ENCODE data around the gene PRRC2B. TPM values are rescaled to one million over a fixed set of nuclear protein-coding genes. Genes with fewer than 3 reads are reported as not detected.

The PRRC2B gene
- total RNA-seq, 1 donor = 70.9 TPM

DNA sequence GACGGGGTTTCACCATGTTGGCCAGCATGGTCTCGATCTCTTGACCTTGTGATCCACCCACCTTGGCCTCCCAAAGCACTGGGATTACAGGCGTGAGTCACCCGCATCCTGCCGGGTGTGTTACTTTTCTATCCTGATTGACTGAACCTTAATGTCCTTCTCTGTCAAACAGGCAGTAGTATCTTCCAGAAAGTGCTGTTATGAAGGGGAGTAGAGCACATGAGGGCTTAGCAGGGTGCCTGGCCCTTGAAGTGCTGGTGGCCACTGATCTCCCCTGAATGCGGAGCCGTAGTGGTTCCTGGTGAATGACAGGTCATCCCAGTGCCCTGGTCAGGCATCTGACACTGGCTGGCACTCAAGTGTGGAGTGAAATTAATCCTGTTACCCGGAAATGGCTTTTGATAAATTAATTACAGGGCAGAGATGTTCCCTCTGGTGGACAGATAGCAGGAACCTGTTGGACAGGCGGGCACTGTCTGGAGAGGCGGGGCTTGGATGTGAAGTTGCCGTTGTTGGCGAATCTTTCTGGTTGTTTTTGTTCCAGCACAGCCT is 28.4 kb downstream of the PRRC2B start:
- DNase-seq (ENCODE audit: insufficient read length, low spot score, missing footprints) = peak; percentile 59
- TF ChIP-seq, protein P1, sequence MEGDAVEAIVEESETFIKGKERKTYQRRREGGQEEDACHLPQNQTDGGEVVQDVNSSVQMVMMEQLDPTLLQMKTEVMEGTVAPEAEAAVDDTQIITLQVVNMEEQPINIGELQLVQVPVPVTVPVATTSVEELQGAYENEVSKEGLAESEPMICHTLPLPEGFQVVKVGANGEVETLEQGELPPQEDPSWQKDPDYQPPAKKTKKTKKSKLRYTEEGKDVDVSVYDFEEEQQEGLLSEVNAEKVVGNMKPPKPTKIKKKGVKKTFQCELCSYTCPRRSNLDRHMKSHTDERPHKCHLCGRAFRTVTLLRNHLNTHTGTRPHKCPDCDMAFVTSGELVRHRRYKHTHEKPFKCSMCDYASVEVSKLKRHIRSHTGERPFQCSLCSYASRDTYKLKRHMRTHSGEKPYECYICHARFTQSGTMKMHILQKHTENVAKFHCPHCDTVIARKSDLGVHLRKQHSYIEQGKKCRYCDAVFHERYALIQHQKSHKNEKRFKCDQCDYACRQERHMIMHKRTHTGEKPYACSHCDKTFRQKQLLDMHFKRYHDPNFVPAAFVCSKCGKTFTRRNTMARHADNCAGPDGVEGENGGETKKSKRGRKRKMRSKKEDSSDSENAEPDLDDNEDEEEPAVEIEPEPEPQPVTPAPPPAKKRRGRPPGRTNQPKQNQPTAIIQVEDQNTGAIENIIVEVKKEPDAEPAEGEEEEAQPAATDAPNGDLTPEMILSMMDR (IDR thresholded peaks at IDR 0.05; ENCODE audit: extremely low read depth, low read depth, low read length) = peak; percentile 26
- H3K27ac ChIP-seq (ENCODE audit: low read depth, low read length) = peak overlapping the region; percentile 55
- H2AFZ ChIP-seq (ENCODE audit: low read length) = no peak overlapping the region
- peaks cover 93% of the 10 kb centered on the region for H4K20me1 ChIP-seq (ENCODE audit: insufficient read depth, low read length)
- no peaks in the 10 kb centered on the region for H3K9me3 ChIP-seq (ENCODE audit: low read depth, low read length)
- H3K4me3 ChIP-seq (ENCODE audit: insufficient read depth, low read length) = no peak overlapping the region
- H3K27me3 ChIP-seq (ENCODE audit: insufficient read depth, low read length) = no peaks in the 10 kb centered on the region
- peaks cover 7% of the 10 kb centered on the region for H3K36me3 ChIP-seq (ENCODE audit: insufficient read depth, low read length)
- peak overlapping the region; percentile 59 for H3K4me2 ChIP-seq (ENCODE audit: insufficient read depth, low read length)
- H3K4me1 ChIP-seq (ENCODE audit: insufficient read depth, low read length) = peaks cover 49% of the 10 kb centered on the region
- H3K79me2 ChIP-seq (ENCODE audit: insufficient read depth, low read length) = peaks cover 99% of the 10 kb centered on the region

DNA sequence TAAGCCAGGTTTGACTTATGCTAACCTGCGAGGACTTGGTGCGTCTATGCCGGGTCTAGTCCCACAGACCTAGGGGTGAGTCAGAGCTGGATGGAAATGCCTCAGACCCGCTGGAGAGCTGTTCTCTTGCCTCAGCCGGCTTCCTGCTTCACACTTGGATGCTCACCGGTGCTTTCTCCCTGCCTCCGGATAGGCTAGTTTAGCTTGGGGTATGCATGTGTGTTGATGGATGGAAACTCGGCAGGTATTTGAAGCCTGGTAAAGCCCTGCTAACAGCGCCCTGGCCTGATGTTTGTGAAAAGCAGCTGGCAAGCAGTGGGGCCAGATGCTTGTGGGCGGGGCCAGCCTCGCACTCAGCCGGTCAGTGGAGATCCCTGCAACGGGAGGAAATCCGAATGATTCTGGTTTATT is 29.3 kb downstream of the PRRC2B start:
- Histone ChIP-seq H3K27ac (ENCODE audit: low read depth, low read length) (peak overlapping the region; percentile 55), H3K79me2 (ENCODE audit: insufficient read depth, low read length) (peaks cover 99% of the 10 kb centered on the region), H3K9me3 (ENCODE audit: low read depth, low read length) (no peaks in the 10 kb centered on the region), H4K20me1 (ENCODE audit: insufficient read depth, low read length) (peaks cover 87% of the 10 kb centered on the region), H2AFZ (ENCODE audit: low read length) (no peak overlapping the region), H3K4me2 (ENCODE audit: insufficient read depth, low read length) (peak overlapping the region; percentile 59), H3K27me3 (ENCODE audit: insufficient read depth, low read length) (no peaks in the 10 kb centered on the region), H3K4me3 (ENCODE audit: insufficient read depth, low read length) (peak overlapping the region; percentile 2), H3K36me3 (ENCODE audit: insufficient read depth, low read length) (peaks cover 3% of the 10 kb centered on the region), H3K4me1 (ENCODE audit: insufficient read depth, low read length) (peaks cover 43% of the 10 kb centered on the region)
- TF ChIP-seq, protein P1 (IDR thresholded peaks at IDR 0.05; ENCODE audit: extremely low read depth, low read depth, low read length) = no peak
- DNase-seq (ENCODE audit: insufficient read length, low spot score, missing footprints) = peak; percentile 95

DNA sequence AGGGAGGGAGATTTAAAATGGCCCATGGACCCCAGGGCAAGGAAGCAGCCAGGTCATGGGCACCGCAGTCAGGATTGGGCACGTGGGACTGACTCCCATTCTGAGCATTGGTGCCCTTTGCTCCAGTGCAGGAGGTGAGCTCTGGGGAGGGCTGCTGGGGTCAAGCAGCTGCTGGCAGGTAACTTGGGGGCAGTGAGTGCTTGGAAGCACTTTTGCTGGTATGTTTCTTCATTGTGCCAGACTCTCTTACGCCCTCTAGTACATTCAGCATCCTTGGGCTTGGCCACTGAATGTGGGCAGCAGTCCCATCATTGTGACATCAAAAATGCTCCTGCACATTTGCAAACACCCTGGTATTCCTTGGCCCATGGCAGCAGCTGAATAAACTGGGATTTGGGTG is 32.7 kb downstream of the PRRC2B start:
- no peak overlapping the region for H3K4me2 ChIP-seq (ENCODE audit: insufficient read depth, low read length)
- TF ChIP-seq, protein P1 (IDR thresholded peaks at IDR 0.05; ENCODE audit: extremely low read depth, low read depth, low read length) = no peak
- no peaks in the 10 kb centered on the region for H3K27me3 ChIP-seq (ENCODE audit: insufficient read depth, low read length)
- no peaks in the 10 kb centered on the region for H3K9me3 ChIP-seq (ENCODE audit: low read depth, low read length)
- no peak for DNase-seq (ENCODE audit: insufficient read length, low spot score, missing footprints)
- H2AFZ ChIP-seq (ENCODE audit: low read length) = no peak overlapping the region
- H3K27ac ChIP-seq (ENCODE audit: low read depth, low read length) = peak overlapping the region; percentile 33
- H3K79me2 ChIP-seq (ENCODE audit: insufficient read depth, low read length) = peaks cover 99% of the 10 kb centered on the region
- no peak overlapping the region for H3K4me3 ChIP-seq (ENCODE audit: insufficient read depth, low read length)
- H4K20me1 ChIP-seq (ENCODE audit: insufficient read depth, low read length) = peaks cover 80% of the 10 kb centered on the region
- H3K36me3 ChIP-seq (ENCODE audit: insufficient read depth, low read length) = peaks cover 12% of the 10 kb centered on the region
- peaks cover 28% of the 10 kb centered on the region for H3K4me1 ChIP-seq (ENCODE audit: insufficient read depth, low read length)

DNA sequence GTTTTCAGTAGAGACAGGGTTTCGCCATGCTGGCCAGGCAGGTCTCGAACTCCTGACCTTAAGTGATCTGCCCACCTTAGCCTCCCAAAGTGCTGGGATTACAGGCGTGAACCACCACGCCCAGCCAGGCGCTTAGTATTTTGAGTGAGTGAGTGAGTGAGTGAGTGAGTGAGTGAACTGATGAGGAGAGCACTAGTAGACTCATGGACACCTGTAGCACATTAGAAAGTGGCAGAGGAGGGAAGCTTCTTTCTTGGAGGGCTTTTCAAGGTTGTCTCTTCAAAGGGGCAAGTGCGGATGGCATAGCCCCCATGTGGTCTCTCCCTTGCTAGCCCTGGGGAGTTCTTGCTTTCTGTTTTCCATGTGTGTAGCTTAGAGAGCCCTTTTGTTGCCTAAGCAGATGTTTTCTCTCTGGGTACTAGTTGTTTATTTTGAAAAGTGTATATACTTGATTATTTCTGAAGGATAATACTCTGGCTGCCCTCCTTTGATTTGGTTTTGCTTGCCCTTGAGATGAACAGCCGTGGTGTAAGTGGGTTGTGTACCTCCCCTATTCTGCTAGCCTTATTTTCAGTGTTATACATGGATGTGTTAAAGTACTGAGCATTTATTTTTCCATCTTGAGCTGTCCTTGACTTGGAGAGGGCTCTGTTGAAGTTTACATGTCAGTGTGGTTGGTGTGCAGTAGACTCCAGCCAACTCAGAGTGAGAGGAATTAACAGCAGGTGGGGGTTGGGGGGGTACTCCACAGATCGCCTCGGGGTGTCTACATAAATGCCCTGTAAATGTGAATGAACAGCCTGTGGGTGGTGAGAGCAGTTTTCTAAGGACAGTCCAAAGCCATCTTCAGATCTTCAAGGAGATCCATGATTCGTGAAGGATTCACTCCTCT is 35.5 kb downstream of the PRRC2B start:
- Histone ChIP-seq H4K20me1 (ENCODE audit: insufficient read depth, low read length) (peaks cover 78% of the 10 kb centered on the region), H2AFZ (ENCODE audit: low read length) (no peak overlapping the region), H3K4me3 (ENCODE audit: insufficient read depth, low read length) (no peak overlapping the region), H3K4me1 (ENCODE audit: insufficient read depth, low read length) (peaks cover 23% of the 10 kb centered on the region), H3K27me3 (ENCODE audit: insufficient read depth, low read length) (no peaks in the 10 kb centered on the region), H3K9me3 (ENCODE audit: low read depth, low read length) (no peaks in the 10 kb centered on the region), H3K4me2 (ENCODE audit: insufficient read depth, low read length) (no peak overlapping the region), H3K27ac (ENCODE audit: low read depth, low read length) (no peak overlapping the region), H3K79me2 (ENCODE audit: insufficient read depth, low read length) (peaks cover 94% of the 10 kb centered on the region), H3K36me3 (ENCODE audit: insufficient read depth, low read length) (peaks cover 23% of the 10 kb centered on the region)
- DNase-seq (ENCODE audit: insufficient read length, low spot score, missing footprints) = no peak
- TF ChIP-seq, protein P1 (IDR thresholded peaks at IDR 0.05; ENCODE audit: extremely low read depth, low read depth, low read length) = no peak

All from osteoblast (primary cell).